Thyroid gland (tissue), 4 donors: ENCODE data around the gene TOGARAM2. TPM values are rescaled to one million over a fixed set of nuclear protein-coding genes. Genes with fewer than 3 reads are reported as not detected.
"Not testable (repeated sequence)": the region's sequence is repeated elsewhere in the genome, so short reads cannot be mapped to it uniquely, and the experiment has no call there.

Experiments
- DNase-seq, 2 donors: peaks; one replicate each; pipeline ENCODE4 v3.0.0-alpha.2; 2019
- H3K27ac ChIP-seq, 3 donors: fragments of 200-600 bp; sonication (generic); 1 replicate in 2 of 3; 2 replicates in 1 of 3; pipeline ENCODE4 v1.5.1; 2016 to 2019; ENCODE audit warnings: mild to moderate bottlenecking in 1 of 3, moderate library complexity in 1 of 3
- H3K27me3 ChIP-seq: fragments of 200-600 bp; sonication (generic); one replicate; pipeline ENCODE4 v1.5.1; 2019
- H3K36me3 ChIP-seq, 2 donors: fragments of 200-600 bp; sonication (generic); one replicate each; pipeline ENCODE4 v1.5.1; 2016 to 2019
- H3K4me1 ChIP-seq, 2 donors: fragments of 200-600 bp; sonication (generic); one replicate each; pipeline ENCODE4 v1.5.1; 2017 to 2019
- H3K4me3 ChIP-seq, 3 donors: fragments of 200-600 bp; sonication (generic); replicated peaks in 1 of 3; 1 replicate in 2 of 3; 2 replicates in 1 of 3; pipeline ENCODE4 v1.5.1; 2016; ENCODE audit warnings: mild to moderate bottlenecking in 1 of 3
- H3K9me3 ChIP-seq: fragments of 200-600 bp; sonication (generic); one replicate; pipeline ENCODE4 v1.5.1; 2017
- CTCF ChIP-seq, 6 experiments: fragments of 200-600 bp in 3 of 6; fragments of 450-650 bp in 3 of 6; sonication (generic) in 3 of 6; IDR thresholded peaks; one replicate each; pipeline ENCODE4 v1.5.1; 2016 to 2019; ENCODE audit warnings: antibody characterized with exemption in 6 of 6, mild to moderate bottlenecking in 2 of 6, inconsistent platforms in 1 of 6, moderate library complexity in 1 of 6
- POLR2A ChIP-seq, 2 donors: fragments of 450-650 bp; IDR thresholded peaks; one replicate each; pipeline ENCODE4 v1.6.1; 2017; ENCODE audit warnings: antibody characterized with exemption in 2 of 2, mild to moderate bottlenecking in 2 of 2, moderate library complexity in 1 of 2
- WGBS, 2 donors: methylation state at CpG; one replicate each; pipeline ENCODE4 v1.1.5; 2017; 5-methylcytosine and 5-hydroxymethylcytosine counted together
- intact Hi-C: fragments of 100-400 bp; cut with DNase I; formaldehyde crosslinking; loops from one replicate; pipeline ENCODE4 v1.15.1; 2023
- small RNA-seq: library from RNA; depleted of rRNA; stranded (forward); fragments of <200 nt; gene quantifications from one replicate; pipeline ENCODE3, GENCODE V24; 2016
- total RNA-seq, 4 donors: library from RNA; depleted of rRNA; stranded (reverse); fragments of >200 nt; gene quantifications; one replicate each; pipeline ENCODE4 v1.2.3, GENCODE V29; 2016

TOGARAM2 gene
- total RNA-seq, 4 donors from 2014 or later: under 0.01 to 0.78 (median 0.35) TPM

- 98% methylated on average over 1 of the region's 1 CpG for WGBS, 2 donors
- Histone ChIP-seq H3K9me3 (no peaks in the 10 kb centered on the region), H3K4me1 (no peaks in the 10 kb centered on the region), H3K27ac (no peak overlapping the region), H3K36me3 (no peaks in the 10 kb centered on the region), H3K27me3 (no peaks in the 10 kb centered on the region), H3K4me3 (no peak overlapping the region)
- intact Hi-C loops: no loop called here
- TF ChIP-seq CTCF (IDR thresholded peaks at IDR 0.05) (no peak), POLR2A (IDR thresholded peaks at IDR 0.05) (no peak)
- no peak for DNase-seq
These were observed 103.5 kb downstream of the TOGARAM2 start for GRCh38 chr2:29084554-29084953.

- H3K36me3 ChIP-seq, H3K4me1 ChIP-seq, H3K27me3 ChIP-seq, H3K27ac ChIP-seq, H3K9me3 ChIP-seq, intact Hi-C loops, DNase-seq, H3K4me3 ChIP-seq: not testable (repeated sequence)
- WGBS, 2 donors: 92 to 95% methylated on average over 7 of the region's 7 CpGs
These were observed 109.2 kb downstream of the TOGARAM2 start for GRCh38 chr2:29090311-29090710.

GRCh38 chr2:29096969-29097368 is 115.9 kb downstream of the TOGARAM2 start:
- Histone ChIP-seq H3K27ac (no peak overlapping the region), H3K27me3 (no peaks in the 10 kb centered on the region), H3K36me3 (no peaks in the 10 kb centered on the region), H3K4me3 (no peak overlapping the region), H3K9me3 (no peaks in the 10 kb centered on the region), H3K4me1 (no peaks in the 10 kb centered on the region)
- DNase-seq: no peak
- 72 to 75% methylated on average over 8 of the region's 8 CpGs for WGBS, 2 donors
- no peak for TF ChIP-seq CTCF (IDR thresholded peaks at IDR 0.05)
- intact Hi-C loops: no loop called here

GRCh38 chr2:29097569-29097968 is 116.5 kb downstream of the TOGARAM2 start:
- Histone ChIP-seq H3K9me3 (no peaks in the 10 kb centered on the region), H3K36me3 (no peaks in the 10 kb centered on the region), H3K4me3 (no peak overlapping the region), H3K27me3 (no peaks in the 10 kb centered on the region), H3K4me1 (no peaks in the 10 kb centered on the region), H3K27ac (no peak overlapping the region)
- DNase-seq: no peak
- intact Hi-C loops: no loop called here
- TF ChIP-seq CTCF (IDR thresholded peaks at IDR 0.05) (no peak), POLR2A (IDR thresholded peaks at IDR 0.05) (no peak)
- WGBS, 2 donors: 76 to 89% methylated on average over 6 of the region's 6 CpGs

- no peak overlapping the region for H3K27ac ChIP-seq
These were observed 119.5 kb downstream of the TOGARAM2 start for GRCh38 chr2:29100564-29100963.

More at GRCh38 chr2:29100564-29100963, 119.5 kb downstream of the TOGARAM2 start:
- intact Hi-C loops: no loop called here
- 91 to 92% methylated on average over 1 of the region's 1 CpG for WGBS, 2 donors
- no peak for TF ChIP-seq CTCF (IDR thresholded peaks at IDR 0.05)
- no peak for TF ChIP-seq POLR2A (IDR thresholded peaks at IDR 0.05)
- H3K4me1 ChIP-seq: no peaks in the 10 kb centered on the region
- no peaks in the 10 kb centered on the region for H3K27me3 ChIP-seq
- H3K36me3 ChIP-seq: no peaks in the 10 kb centered on the region
- DNase-seq: no peak
- H3K9me3 ChIP-seq: no peaks in the 10 kb centered on the region
- H3K4me3 ChIP-seq: no peak overlapping the region

Small RNAs within 50 kb of the gene (small RNA-seq; reads per million reads assigned to genes)
- gene RF00019: not detected

Other genes with a start within 250 kb of the TOGARAM2 start
- gene PPP1CB, start 229.5 kb upstream of the TOGARAM2 start, total RNA-seq: 100 to 1,000 TPM; 142 to 229 (median 199) TPM
- gene SPDYA, start 170.5 kb upstream of the TOGARAM2 start, total RNA-seq: 1 to 10 TPM in 3 of 4 donors, under 1 TPM in 1; 0.78 to 3.1 (median 1.8) TPM
- 10 to 100 TPM; 10.9 to 21.4 (median 17.1) TPM for gene TRMT61B, start 111.0 kb upstream of the TOGARAM2 start, total RNA-seq
- gene WDR43, start 86.6 kb upstream of the TOGARAM2 start, total RNA-seq: 10 to 100 TPM; 25.3 to 43.7 (median 30.4) TPM
- gene PCARE, start 93.2 kb downstream of the TOGARAM2 start, total RNA-seq: under 1 TPM in 1 of 4 donors, not detected in 3; 0.11 TPM
- 100 to 1,000 TPM; 148 to 398 (median 222) TPM for gene CLIP4, start 134.1 kb downstream of the TOGARAM2 start, total RNA-seq